GM21529 (cell line): ENCODE measurements around the gene CABCOCO1.

Source experiments
- ATAC-seq: cut with Tn5 transposase; IDR thresholded peaks from one replicate; pipeline ENCODE4 v1.9.1; 2021; ENCODE audit not compliant: unreplicated experiment

Gene CABCOCO1

GRCh38 chr10:61812920-61813319, 150.2 kb downstream of the CABCOCO1 start:
- no peak for ATAC-seq

- no peak for ATAC-seq
Observed at GRCh38 chr10:61814160-61814559, 151.4 kb downstream of the CABCOCO1 start.

GRCh38 chr10:61815496-61815895, 152.8 kb downstream of the CABCOCO1 start:
- ATAC-seq, result no peak
